Natural killer cell (primary cell): Measurements from ENCODE around the gene RAB40C. TPM values are rescaled to one million over a fixed set of nuclear protein-coding genes. Genes with fewer than 3 reads are reported as not detected.

Experiments used
- ATAC-seq, 3 donors: fragments of 150-1000 bp in 2 of 3; fragments of 200-7000 bp in 1 of 3; cut with Tn5 transposase; 1 replicate in 1 of 3; 2 replicates in 2 of 3; pipeline ENCODE4 v1.10.0; 2021; ENCODE audit warnings: mild to moderate bottlenecking in 2 of 3, moderate library complexity in 2 of 3
- DNase-seq, 2 donors: peaks; one replicate each; pipeline versions ENCODE4 v3.0.0 to v3.0.0-alpha.2; 2013 to 2021; ENCODE audit warnings: mixed read lengths in 1 of 2
- H3K27ac ChIP-seq: one replicate; pipeline ENCODE4 v1.5.1; 2013; ENCODE audit warnings: mild to moderate bottlenecking, low read length
- H3K27me3 ChIP-seq: one replicate; pipeline ENCODE4 v1.6.1; 2013; ENCODE audit warnings: low read length; ENCODE audit not compliant: control insufficient read depth, insufficient read depth
- H3K36me3 ChIP-seq: one replicate; pipeline ENCODE4 v1.6.1; 2013; ENCODE audit warnings: low read length; ENCODE audit not compliant: control insufficient read depth, insufficient read depth
- H3K4me1 ChIP-seq: one replicate; pipeline ENCODE4 v1.6.1; 2013; ENCODE audit warnings: low read length; ENCODE audit not compliant: control insufficient read depth, insufficient read depth
- H3K4me3 ChIP-seq: one replicate; pipeline ENCODE4 v1.5.1; 2013; ENCODE audit warnings: low read length
- H3K9me3 ChIP-seq: one replicate; pipeline ENCODE4 v1.6.1; 2013; ENCODE audit warnings: low read length; ENCODE audit not compliant: control insufficient read depth, insufficient read depth
- H3K27ac Mint-ChIP-seq, 2 donors: one replicate each; pipeline ENCODE4 v1.8.0; 2022; ENCODE audit warnings: mild to moderate bottlenecking in 2 of 2, mixed read lengths in 2 of 2, moderate library complexity in 1 of 2
- H3K27me3 Mint-ChIP-seq, 2 donors: one replicate each; pipeline ENCODE4 v1.8.0; 2022; ENCODE audit warnings: low read depth in 2 of 2, mixed read lengths in 2 of 2
- H3K36me3 Mint-ChIP-seq: one replicate; pipeline ENCODE4 v1.8.0; 2022; ENCODE audit warnings: mixed read lengths
- H3K4me1 Mint-ChIP-seq, 2 donors: one replicate each; pipeline ENCODE4 v1.8.0; 2022; ENCODE audit warnings: mixed read lengths in 2 of 2
- H3K4me3 Mint-ChIP-seq: one replicate; pipeline ENCODE4 v1.8.0; 2022; ENCODE audit warnings: mild to moderate bottlenecking, moderate library complexity, mixed read lengths
- H3K9me3 Mint-ChIP-seq, 2 donors: one replicate each; pipeline ENCODE4 v1.8.0; 2022; ENCODE audit warnings: mixed read lengths in 2 of 2
- CTCF ChIP-seq: fragments of 200-600 bp; IDR thresholded peaks from one replicate; pipeline ENCODE4 v1.8.0; 2022; ENCODE audit warnings: antibody characterized with exemption
- WGBS: methylation state at CpG from one replicate; pipeline ENCODE4 v1.1.7; 2013; ENCODE audit warnings: missing lambda C conversion rate; ENCODE audit not compliant: insufficient coverage; 5-methylcytosine and 5-hydroxymethylcytosine counted together
- intact Hi-C: fragments of 100-400 bp; cut with micrococcal nuclease; formaldehyde crosslinking; loops from one replicate; pipeline ENCODE4 v1.14.2; 2022
- total RNA-seq, 4 donors: library from RNA; stranded (reverse); fragments of 120-200 nt in 1 of 4; gene quantifications; one replicate each; pipeline versions ENCODE4 v1.2.3 to v1.2.4, GENCODE V29; 2013 to 2022

Gene RAB40C
- total RNA-seq, 3 donors from 2014 or later (not counting 1 experiment from before 2014, with no cell fraction given), result 12.7 to 20.8 (median 20.0) TPM

- TF ChIP-seq CTCF, result no peak
- no peaks in the 10 kb centered on the region for H3K27me3 Mint-ChIP-seq
- H3K27ac Mint-ChIP-seq, result no peak overlapping the region
- peaks cover 0 to 17% of the 10 kb centered on the region in 2 donors for H3K4me1 Mint-ChIP-seq
- H3K36me3 Mint-ChIP-seq, result no peaks in the 10 kb centered on the region
- no peaks in the 10 kb centered on the region for H3K36me3 ChIP-seq
- H3K9me3 ChIP-seq, result no peaks in the 10 kb centered on the region
- ATAC-seq (no peak), DNase-seq (no peak)
- no peak overlapping the region for H3K4me3 ChIP-seq
- peaks cover 40% of the 10 kb centered on the region for H3K4me1 ChIP-seq
- H3K27me3 ChIP-seq, result no peaks in the 10 kb centered on the region
- H3K4me3 Mint-ChIP-seq, result no peak overlapping the region
- no peaks in the 10 kb centered on the region for H3K9me3 Mint-ChIP-seq
- WGBS, result 94% methylated on average over 32 of the region's 32 CpGs
- H3K27ac ChIP-seq, result no peak overlapping the region
- intact Hi-C loops, result no loop called here
Observed at GRCh38 chr16:645852-646678, 56.2 kb downstream of the RAB40C start.

DNA sequence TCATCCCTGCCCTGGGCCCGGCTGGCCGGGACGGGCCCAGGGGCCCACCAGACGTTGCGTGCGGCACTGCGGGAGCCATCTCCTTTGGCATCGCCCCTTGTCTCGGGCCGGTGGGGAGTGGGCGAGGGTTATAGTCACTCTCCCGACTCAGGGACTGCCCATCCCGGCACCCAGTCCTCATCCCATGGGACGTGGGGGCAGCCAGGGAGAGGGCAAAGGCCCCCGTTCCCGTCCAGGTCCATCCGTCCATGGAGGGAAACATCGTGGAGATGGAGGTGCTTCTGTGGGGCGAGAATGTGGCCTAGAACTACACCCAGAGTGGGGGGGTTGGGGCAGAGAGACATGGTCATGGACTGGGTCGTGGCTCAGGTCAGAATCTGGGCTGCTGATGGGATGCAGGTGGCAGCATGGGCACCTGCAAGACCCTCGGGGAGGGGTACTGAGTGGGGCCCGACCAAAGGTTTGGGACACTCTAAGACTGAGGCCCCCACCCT, 56.9 kb downstream of the RAB40C start:
- no peaks in the 10 kb centered on the region for H3K27me3 ChIP-seq
- H3K36me3 Mint-ChIP-seq, result no peaks in the 10 kb centered on the region
- H3K27ac ChIP-seq, result no peak overlapping the region
- intact Hi-C loops, result no loop called here
- DNase-seq (no peak), ATAC-seq (no peak)
- H3K9me3 Mint-ChIP-seq, result no peaks in the 10 kb centered on the region
- no peak for TF ChIP-seq CTCF
- peaks cover 0 to 17% of the 10 kb centered on the region in 2 donors for H3K4me1 Mint-ChIP-seq
- H3K27ac Mint-ChIP-seq, result no peak overlapping the region
- no peak overlapping the region for H3K4me3 Mint-ChIP-seq
- peaks cover 35% of the 10 kb centered on the region for H3K4me1 ChIP-seq
- H3K27me3 Mint-ChIP-seq, result no peaks in the 10 kb centered on the region
- no peak overlapping the region for H3K4me3 ChIP-seq
- 94% methylated on average over 22 of the region's 22 CpGs for WGBS
- H3K9me3 ChIP-seq, result no peaks in the 10 kb centered on the region
- H3K36me3 ChIP-seq, result no peaks in the 10 kb centered on the region

DNA sequence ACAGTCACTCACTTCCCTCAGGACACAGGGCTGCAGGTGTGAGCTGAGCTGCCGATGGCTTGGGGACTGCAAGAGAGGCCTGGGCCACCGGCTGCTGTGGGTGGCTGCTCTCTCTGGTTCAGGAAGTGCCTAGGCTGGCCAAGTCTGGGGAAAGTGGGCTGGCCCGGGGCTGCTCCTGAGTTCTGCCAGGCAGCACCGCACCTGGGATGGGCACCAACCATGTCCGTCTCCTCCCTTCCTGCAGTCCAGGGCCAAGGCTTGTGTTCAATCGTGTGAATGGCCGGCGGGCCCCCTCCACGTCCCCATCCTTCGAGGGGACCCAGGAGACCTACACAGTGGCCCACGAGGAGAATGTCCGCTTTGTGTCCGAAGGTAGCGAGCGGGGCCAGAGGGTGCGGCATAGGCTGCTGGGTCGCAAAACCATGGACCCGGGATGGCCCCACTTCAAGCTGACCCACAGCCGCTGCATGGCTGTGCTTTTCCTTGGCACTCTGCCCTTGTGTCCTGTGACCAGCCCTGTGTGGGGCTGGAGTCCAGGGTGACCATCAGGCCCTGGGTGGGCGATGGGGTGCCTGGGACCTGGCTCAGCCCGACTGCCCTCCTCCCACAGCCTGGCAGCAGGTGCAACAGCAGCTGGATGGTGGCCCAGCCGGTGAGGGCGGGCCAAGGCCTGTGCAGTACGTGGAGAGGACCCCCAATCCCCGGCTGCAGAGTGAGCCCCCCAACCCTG, 57.5 kb downstream of the RAB40C start:
- no peaks in the 10 kb centered on the region for H3K27me3 ChIP-seq
- Mint-ChIP-seq H3K36me3 (no peaks in the 10 kb centered on the region), H3K27me3 (no peaks in the 10 kb centered on the region), H3K4me1 (peaks cover 0 to 17% of the 10 kb centered on the region in 2 donors), H3K27ac (no peak overlapping the region), H3K9me3 (no peaks in the 10 kb centered on the region), H3K4me3 (no peak overlapping the region)
- no peak overlapping the region for H3K27ac ChIP-seq
- peaks cover 34% of the 10 kb centered on the region for H3K4me1 ChIP-seq
- 96% methylated on average over 24 of the region's 25 CpGs for WGBS
- H3K36me3 ChIP-seq, result no peaks in the 10 kb centered on the region
- TF ChIP-seq CTCF, result no peak
- no peak for DNase-seq
- ATAC-seq, result no peak
- H3K9me3 ChIP-seq, result no peaks in the 10 kb centered on the region
- H3K4me3 ChIP-seq, result no peak overlapping the region
- intact Hi-C loops, result no loop called here
